GDM1 (cell line): Measurements from ENCODE around the gene MYOM1.
"Not testable (repeated sequence)": the region's sequence is repeated elsewhere in the genome, so short reads cannot be mapped to it uniquely, and the experiment has no call there.

Experiments
- DNase-seq: peaks from one replicate; lab custom pipeline; 2025; lab: John Stamatoyannopoulos, UW

The MYOM1 gene

GRCh38 chr18:3218819-3219218 is 949 bp downstream of the MYOM1 start:
- no peak for DNase-seq

DNA sequence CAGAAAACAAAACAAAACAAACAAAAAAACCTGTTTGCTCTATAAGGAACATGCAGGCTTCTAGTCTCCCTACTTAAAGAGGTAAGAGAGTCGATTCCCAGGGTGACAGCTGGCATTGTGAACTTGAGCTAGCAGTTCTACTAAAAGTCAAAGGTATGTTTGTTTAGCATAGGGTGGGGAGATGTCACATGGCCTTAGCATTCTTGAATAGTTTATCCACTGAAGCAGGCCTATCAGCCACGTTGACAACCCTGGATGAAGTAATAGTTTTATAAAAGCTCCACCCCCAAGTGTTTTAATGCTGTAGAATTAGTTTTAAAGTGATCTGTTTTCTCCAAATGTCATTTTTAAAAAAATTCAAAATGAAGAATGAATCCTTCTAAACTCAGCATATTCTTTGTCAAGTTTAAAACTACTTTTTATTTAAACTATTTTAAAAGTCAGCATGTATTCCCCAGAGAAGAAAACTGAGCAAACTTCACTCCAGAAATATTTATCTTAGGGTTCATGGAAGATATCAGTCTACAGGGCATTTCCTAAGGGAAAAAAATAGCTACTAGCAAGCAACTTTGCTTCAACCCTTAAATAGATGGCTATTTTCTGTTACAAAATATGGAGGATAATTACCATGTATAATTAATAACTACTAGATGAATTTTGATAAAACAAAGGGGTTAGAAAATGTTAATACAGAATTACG is 1.7 kb downstream of the MYOM1 start:
- DNase-seq = no peak

DNA sequence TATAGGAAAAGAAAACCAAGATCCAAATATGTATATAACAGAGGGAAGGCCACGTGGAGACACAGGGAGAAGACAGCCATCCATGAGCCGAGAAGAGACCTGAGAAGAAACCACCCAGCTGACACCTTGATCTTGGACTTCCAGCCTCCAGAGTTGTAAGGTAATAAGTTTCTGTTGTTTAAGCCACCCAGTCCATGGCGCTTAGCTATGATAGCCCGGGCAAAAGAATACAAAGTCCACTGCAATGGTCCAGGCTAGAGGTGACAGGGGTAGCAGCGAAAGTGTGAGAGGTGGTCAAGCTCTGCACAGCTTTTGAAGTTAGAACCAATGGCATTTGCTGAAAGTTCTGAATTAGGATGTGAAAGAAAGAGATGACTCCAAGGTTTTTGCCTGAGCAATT is 2.8 kb downstream of the MYOM1 start:
- DNase-seq = no peak

DNA sequence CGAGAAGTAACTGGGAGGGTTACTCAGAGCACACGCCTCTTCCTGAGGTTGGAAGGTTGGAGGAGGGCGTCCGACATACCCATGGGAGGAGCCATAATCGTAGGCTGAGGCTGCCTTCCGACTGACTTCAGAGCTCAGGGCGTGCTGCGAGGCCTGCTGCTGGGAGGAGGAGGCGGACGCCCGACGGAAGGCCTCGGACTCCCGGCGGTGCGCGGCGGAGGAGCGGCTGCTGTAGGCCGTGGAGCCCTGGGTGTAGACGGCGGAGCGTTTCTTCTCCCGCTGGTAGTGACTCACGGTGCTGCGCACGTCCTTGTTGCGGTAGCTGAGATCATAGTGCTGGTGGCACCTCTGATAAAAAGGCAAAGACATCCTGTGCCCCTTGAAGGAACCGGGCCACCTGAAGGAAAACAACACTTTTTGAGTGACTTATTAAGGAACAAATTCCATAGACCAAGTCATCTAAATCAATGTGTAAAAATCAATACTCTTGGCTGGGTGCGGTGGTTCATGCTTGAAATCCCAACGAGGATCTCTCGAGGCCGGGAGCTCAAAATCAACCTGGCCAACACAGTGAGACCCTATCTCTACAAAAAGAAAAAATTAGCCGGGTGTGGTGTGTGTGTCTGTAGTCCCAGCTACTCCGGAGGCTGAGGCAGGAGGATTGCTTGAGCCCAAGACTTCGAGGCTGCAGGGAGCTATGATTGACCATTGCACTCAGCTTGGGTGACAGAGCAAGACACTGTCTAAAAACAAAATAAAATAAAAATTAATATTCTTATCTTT is 4.7 kb downstream of the MYOM1 start:
- no peak for DNase-seq

DNA sequence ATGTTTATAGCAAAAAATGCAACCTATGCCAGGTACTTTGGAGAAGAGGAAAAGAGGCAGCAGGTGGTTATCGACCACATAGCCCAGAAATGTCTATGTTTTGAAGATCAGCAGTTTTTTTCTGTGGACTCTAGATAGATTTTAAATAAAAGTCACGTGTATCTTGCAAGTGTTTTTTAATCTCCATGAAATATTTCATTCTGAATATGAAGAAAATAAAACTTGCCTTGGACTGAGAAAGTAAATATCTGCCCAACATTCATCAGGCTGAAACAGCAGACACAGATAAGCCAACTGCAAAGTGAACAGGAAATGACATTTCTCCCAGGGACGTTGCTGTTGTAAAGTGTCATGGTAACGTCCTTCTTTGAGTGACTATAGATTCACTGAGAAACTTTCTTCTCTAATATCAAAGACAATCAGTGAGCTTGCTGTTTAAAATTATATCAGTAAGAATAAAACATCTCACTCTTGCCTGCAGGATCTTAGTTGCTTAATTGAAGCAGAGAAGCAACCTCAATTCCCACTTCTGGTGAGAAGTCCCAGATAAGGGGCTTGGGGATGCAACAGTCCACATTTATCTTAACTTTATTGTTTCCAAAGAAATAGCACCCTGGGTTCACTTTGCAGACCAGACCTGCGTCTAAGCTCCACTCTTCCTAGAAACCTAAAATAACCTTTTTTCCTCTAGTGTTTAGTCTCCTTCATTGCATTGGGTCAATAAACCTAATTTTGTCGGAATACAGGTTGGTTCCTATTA is 6.3 kb downstream of the MYOM1 start:
- DNase-seq = peak; percentile 3

DNA sequence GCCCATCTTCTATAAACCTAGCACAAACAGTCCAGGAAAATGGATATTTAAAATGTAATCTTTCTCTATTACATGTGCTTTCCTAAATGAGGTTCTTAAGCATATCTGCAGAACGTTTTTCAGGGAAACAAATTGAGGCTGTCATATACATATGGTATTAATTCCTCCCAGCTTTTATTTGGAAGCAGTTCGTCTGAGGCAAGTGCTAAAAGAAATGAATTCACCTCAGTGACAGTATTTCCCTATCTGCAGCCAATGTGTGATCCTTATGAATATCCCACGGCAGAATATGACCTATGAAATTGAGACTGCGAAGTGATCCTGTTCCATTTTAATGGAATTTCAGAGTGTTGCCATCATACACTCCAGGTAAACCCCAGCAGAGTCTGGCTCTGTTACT is 7.1 kb downstream of the MYOM1 start:
- no peak for DNase-seq

GRCh38 chr18:3211236-3211992 is 8.4 kb downstream of the MYOM1 start:
- DNase-seq = no peak

DNA sequence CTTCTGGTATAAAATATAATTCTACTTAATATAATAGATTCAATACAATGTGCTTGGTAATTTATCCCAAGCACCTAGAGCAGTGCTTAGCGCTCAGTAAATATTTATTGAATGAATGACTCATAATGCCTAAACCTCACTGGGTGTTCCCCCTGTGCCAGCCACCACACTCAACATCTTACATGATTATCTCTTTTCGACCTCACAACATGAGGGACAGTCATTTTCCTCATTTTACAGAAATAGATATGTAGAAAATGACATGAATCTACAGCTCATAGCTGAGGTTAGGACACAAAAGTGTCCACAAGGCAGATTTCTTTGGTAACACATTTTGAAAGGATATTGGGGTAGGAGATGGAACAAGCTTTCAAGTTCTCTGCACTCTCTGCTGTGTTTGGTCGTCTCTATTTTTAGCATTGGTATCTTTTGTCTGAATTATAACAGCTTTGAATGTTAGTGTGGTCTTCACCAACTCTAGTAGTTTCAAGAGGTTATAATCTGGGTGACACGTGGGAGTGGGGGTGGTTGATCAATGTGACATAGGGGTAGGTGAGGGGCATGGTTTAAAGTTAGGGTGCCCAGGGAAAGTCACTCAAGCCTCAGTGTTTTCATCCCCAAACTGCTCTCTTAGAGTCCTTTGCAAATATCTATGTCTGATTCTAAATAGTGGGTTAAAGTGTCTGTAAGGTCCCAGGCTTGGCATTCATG is 9.8 kb downstream of the MYOM1 start:
- no peak for DNase-seq

GRCh38 chr18:3207565-3207964 is 12.2 kb downstream of the MYOM1 start:
- DNase-seq = no peak

DNA sequence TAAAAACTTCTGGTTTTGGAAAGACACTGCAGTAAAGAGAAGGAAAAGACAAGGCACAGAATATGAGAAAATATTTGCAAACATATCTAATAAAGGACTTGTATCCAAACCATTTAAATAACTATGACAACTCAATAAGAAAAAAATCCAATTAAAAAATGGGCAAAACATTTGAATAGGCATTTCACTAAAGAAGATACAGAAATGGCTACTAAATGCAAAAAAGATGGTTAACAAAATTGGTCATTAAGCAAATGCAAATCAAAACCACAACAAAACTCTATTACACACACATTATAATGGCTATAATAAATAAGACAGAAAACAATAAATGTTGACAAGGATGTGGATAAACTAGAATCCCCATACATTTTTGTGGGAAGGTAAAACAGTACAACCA is 14.5 kb downstream of the MYOM1 start:
- no peak for DNase-seq

GRCh38 chr18:3199942-3200645 is 19.7 kb downstream of the MYOM1 start:
- DNase-seq = no peak

DNA sequence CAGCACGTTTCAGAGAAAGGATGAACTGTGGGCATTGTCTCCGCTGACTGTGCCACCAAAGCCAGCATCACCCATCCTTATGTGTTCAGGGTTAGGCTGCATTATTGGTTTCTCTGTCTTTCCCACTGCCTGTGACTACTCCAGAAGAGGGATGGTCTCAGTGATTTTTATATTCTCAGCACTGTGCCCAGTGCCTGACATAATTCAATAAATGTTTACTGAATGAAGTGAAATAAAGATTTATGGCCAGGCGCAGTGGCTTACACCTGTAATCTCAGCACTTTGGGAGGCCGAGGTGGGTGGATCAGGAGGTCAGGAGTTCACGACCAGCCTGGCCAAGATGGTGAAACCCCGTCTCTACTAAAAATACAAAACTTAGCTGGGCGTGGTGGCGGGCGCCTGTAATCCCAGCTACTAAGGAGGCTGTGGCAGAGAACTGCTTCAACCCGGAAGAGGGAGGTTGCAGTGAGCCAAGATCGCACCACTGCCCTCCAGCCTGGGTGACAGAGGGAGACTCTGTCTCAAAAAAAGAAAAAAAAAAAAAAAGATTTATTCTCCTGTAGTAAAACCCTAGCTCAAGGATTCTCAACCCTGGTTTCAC is 21.4 kb downstream of the MYOM1 start:
- not testable (repeated sequence) for DNase-seq

- no peak for DNase-seq
These were observed 24.7 kb downstream of the MYOM1 start for GRCh38 chr18:3194947-3195612.

- DNase-seq = no peak
These were observed 26.4 kb downstream of the MYOM1 start for GRCh38 chr18:3193331-3193730.

- no peak for DNase-seq
These were observed 27.0 kb downstream of the MYOM1 start for GRCh38 chr18:3192752-3193151.

GRCh38 chr18:3192286-3192685 is 27.5 kb downstream of the MYOM1 start:
- DNase-seq = no peak

DNA sequence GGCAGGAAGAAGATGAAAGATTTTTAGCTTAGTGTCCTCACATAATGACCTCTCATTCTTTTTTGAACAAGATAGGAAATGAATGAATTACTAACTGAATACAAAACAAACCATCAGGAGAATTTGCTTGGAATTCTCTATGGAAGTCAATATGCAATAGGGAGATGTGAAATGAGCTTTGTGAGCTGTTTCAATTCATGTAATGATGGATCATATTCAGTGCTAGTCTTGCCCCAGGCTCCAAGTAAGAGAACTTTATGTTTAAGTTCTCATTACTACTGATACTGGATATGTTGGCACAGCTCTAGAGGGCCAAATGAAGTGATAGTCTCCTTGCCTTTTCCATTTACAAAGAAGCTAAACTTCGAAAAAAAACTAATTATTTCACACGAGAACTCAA is 29.2 kb downstream of the MYOM1 start:
- no peak for DNase-seq

DNA sequence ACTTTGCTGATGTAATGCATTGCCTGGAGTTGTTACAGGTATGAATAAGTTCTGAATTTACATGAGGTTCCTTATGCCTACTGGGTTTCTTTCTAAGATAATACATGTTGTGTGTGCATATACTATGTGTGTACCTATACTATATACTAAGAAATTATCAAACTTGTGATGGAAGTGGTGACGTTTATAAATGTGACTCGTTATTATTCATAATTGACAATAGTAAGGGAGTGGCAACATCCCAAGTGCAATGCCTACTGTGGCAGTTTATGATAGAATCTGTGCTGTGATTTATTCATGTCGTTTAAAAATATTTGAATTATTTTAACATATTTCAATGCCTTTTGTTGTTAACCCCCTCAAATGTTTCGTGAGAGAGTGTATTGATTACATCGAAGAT is 29.9 kb downstream of the MYOM1 start:
- no peak for DNase-seq

DNA sequence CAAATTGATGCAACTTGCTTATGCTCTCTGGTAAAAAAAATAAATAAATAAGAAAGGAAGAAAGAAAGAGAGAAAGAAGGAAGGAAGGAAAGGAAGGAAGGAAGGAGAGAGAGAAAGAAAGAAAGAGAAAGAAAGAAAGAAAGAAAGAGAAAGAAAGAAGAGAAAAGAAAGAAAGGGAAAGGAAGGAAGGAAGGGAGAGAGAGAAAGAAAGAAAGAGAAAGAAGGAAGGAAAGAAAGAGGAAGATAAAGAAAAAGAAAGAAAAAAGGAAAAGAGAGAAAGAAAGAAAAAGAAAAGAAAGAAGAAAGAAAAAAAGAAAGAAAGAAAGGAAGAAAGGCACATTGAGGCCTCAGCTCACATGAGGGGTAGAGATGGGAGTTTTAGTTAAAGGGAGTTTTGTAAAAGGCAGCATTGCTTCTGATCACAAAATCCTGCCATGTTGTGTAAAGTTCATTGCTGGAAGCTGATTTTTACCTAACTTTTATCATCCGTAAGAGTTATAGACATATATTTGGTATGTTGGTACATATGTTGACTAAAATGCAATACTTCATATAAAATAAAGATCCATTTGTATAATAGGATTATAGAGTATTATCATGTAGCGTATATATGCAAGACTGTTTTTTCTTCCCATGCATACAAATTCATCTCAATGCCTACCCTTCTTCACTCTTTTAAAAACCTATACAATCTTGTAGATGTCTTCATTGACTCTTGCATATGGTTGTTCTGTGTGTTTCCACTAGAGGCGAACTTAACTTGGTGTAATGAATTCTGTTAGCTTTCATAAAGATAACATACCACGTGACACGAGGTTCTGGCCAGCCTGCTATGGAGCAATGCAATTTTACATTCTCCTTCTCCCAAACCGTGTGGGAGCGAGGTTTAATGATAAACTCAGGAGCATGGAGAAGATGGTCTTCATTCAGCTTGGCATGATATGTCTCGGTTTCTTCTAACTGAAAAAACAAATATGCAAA is 32.8 kb downstream of the MYOM1 start:
- DNase-seq = no peak
